ENCODE data around the gene HHATL. TPM values are rescaled to one million over a fixed set of nuclear protein-coding genes. Genes with fewer than 3 reads are reported as not detected.
A peak's percentile ranks its signal among the peaks of the same experiment; 100 is the strongest.

Gene HHATL
- total RNA-seq, 2 experiments from 2014 or later, result not detected

DNA sequence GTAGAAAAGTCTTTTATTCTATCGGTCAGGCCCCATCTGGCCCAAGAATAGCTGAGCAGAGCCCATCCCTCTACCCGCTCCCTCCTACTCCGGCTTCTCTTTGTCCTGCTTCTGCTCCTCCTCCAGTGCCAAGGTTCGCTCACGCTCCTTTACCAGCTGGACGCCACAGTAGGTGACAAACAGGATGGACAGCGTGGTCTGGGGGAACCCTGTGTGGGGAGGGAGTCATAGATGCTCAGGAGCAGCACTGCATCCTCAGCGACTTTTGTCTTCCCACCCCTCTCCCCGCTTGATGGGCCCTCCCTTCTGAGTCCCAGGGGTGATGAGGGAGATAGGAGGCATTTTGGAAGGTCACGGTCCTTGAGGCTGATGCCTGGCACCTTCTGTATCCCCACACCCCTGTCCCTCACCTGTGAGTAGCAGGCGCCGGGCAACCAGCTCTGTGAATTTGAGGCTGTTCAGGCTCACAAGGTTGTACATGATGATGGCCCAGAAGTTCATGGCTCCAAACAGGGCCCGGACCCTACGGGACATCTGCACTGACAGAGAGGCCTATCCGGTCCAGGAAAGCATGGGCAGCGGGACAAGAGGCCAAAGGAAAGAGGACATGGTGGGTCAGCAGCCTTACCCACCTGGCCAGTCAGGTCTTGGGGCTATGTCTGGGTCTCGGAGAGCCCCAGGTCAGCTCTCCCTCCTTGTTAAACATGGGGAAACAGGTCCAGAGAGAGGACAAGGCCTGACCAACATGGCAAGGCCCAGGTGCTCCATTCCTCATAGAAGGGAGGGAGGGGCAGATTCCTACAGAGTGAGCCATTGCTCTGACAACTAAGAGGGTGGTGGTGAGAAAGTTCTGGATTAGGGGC, 9.7 kb downstream of the HHATL start:
- H3K4me3 Mint-ChIP-seq, result no peak overlapping the region
- DNase-seq (no peak), ATAC-seq (ENCODE audit: low read depth) (no peak)
- H3K27me3 Mint-ChIP-seq, result peaks cover 6% of the 10 kb centered on the region
- no peaks in the 10 kb centered on the region for H3K36me3 Mint-ChIP-seq
- H3K27ac Mint-ChIP-seq, result no peak overlapping the region
- H3K4me1 Mint-ChIP-seq, result no peaks in the 10 kb centered on the region
- no peaks in the 10 kb centered on the region for H3K9me3 Mint-ChIP-seq
- POLR2A ChIA-PET, result no interaction called here

DNA sequence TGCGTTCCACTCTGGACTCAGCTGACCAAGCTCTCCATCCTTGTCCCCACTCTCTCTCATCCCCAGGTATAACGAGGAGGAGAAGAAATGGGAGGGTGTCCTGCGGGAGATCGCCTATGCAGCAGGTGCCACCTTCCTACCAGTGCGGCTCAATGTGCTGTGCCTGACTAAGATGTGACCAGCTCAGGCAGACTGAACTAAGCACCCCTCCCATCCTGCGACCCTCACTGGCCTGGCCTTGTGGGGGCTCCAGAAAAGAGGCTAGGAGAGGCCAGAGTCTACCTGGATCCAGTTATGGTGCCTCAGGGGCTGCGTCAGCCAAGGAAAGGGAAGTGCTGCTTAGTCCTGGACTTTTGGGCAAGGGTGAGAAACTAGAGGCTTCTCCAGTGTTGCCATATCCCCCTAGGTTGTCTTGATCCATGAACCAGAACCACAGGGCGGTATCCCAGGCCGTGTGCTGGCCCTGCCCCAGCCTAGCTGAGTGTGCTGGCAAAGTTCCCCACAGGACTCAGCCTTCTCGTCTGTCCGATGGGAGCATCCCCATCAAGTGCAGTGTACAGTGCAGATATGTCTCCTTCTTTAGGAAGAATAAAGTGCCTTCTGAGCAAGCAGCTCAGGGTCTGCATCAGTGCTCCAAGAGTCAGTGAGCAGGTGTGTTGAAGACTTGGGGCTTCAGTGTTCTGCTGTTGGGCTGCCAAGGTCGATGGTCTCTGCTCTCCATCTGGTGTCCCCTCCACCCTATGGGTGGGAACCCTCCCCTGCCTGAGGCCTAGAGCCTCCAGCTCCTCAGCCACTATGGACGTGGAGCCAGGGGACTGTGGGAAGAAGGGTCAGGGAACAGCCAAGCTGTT, 10.6 kb downstream of the HHATL start:
- H3K9me3 Mint-ChIP-seq, result no peaks in the 10 kb centered on the region
- POLR2A ChIA-PET, result no interaction called here
- H3K4me1 Mint-ChIP-seq, result no peaks in the 10 kb centered on the region
- H3K36me3 Mint-ChIP-seq, result no peaks in the 10 kb centered on the region
- H3K27me3 Mint-ChIP-seq, result peaks cover 11% of the 10 kb centered on the region
- H3K27ac Mint-ChIP-seq, result no peak overlapping the region
- ATAC-seq (ENCODE audit: low read depth) (no peak), DNase-seq (no peak)
- no peak overlapping the region for H3K4me3 Mint-ChIP-seq

DNA sequence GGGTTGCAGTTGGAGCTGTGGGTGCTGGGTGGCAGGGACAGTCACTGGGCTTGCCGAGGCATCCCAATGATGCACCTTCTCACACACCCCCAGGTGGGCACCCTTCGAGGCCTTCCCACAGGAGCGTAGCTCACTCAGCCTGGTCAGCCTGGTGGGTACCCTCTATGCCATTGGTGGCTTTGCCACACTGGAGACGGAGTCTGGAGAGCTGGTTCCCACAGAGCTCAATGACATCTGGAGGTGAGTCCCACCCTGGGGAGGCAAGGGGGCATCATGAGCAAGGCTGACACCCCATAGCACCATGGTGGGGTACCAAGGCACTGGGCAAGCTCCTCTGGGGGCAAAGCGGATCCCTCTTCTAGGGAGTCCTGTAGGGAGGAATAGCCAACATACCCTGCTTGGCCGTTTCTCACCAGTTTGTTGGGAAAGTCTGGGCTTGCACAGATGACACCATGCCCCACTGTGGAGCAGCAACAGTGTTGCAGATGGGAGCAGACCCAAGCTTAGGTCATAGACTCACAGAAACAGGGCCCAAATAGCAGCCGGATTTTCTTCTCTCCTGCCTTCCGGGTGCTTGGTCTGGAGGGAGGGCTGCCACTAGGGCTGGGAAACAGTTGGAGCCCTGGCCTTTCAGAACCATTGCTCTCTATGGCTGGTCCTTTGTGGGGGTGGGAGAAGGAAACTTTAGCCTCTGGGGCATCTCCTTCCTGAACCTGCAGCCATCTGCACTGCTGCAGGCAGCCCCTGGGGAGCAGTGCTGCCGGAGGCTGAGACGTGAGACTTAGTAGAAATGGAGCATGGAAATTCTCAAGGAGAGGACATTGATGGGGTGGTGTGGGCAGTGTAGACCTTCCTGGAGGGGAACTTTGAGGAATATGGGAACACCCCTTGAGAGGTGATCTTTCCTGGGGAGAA, 11.6 kb downstream of the HHATL start:
- Mint-ChIP-seq H3K4me3 (no peak overlapping the region), H3K4me1 (no peaks in the 10 kb centered on the region), H3K27ac (no peak overlapping the region), H3K27me3 (peaks cover 13% of the 10 kb centered on the region), H3K36me3 (no peaks in the 10 kb centered on the region), H3K9me3 (no peaks in the 10 kb centered on the region)
- POLR2A ChIA-PET, result no interaction called here
- ATAC-seq (ENCODE audit: low read depth) (no peak), DNase-seq (no peak)

DNA sequence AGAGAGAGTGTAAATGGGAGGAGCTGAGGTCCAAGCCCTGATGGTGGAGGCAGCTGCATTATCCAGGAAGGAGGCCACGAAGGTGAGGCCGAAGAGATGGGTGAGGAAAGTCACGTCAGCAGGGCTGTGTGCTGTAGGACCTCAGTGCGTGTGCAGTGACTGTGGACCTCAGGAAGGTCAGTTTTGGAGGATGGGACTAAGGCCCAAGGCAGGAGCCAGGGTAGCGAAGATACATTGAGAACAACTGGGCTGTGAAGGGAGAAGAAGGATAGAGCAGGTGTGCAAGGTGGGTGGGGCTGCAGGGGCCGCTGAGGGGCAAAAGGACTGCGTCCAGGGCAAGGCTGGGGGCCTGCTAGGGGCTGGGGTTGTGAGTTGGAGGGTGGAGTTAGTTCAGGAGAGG, 12.4 kb downstream of the HHATL start:
- peaks cover 16% of the 10 kb centered on the region for H3K27me3 Mint-ChIP-seq

DNA sequence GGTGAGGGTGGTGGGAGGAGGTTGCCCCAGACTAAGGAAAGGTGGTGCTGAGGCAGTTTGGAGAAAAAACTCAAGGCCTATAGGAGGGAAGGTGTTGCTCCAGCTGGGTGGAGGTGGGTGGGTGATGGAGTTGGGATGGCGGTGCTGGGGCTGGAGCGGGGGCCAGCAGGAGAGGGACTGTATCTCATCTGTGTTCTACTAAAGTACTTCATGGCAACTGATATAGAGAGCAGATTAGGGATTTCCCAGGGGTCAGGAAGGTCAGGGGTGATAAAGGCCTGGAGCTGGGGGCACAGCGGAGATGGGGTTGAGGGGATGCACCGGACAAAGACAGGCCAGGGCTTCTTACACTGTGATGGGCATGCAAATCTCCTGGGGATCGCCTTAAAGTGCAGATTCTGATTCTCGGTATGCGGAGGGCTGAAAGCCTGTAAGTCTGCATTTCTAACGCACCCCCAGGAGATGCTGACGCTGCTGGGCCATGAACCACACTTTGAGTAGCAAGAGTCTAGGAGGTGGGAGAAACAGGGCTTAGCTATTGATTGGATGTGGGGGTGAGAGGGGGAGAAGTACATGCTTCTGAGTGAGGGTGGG, 13.1 kb downstream of the HHATL start:
- DNase-seq (no peak), ATAC-seq (ENCODE audit: low read depth) (no peak)
- H3K27ac Mint-ChIP-seq, result no peak overlapping the region
- H3K4me1 Mint-ChIP-seq, result peaks cover 2% of the 10 kb centered on the region
- POLR2A ChIA-PET, result no interaction called here
- H3K27me3 Mint-ChIP-seq, result peaks cover 21% of the 10 kb centered on the region
- H3K4me3 Mint-ChIP-seq, result no peak overlapping the region
- H3K36me3 Mint-ChIP-seq, result no peaks in the 10 kb centered on the region
- H3K9me3 Mint-ChIP-seq, result no peaks in the 10 kb centered on the region

More for the DNA sequence above, 12.4 kb downstream of the HHATL start:
- POLR2A ChIA-PET, result no interaction called here
- no peak overlapping the region for H3K4me3 Mint-ChIP-seq
- no peaks in the 10 kb centered on the region for H3K9me3 Mint-ChIP-seq
- no peaks in the 10 kb centered on the region for H3K36me3 Mint-ChIP-seq
- ATAC-seq (ENCODE audit: low read depth) (no peak), DNase-seq (no peak)
- H3K4me1 Mint-ChIP-seq, result peaks cover 2% of the 10 kb centered on the region
- H3K27ac Mint-ChIP-seq, result no peak overlapping the region

DNA sequence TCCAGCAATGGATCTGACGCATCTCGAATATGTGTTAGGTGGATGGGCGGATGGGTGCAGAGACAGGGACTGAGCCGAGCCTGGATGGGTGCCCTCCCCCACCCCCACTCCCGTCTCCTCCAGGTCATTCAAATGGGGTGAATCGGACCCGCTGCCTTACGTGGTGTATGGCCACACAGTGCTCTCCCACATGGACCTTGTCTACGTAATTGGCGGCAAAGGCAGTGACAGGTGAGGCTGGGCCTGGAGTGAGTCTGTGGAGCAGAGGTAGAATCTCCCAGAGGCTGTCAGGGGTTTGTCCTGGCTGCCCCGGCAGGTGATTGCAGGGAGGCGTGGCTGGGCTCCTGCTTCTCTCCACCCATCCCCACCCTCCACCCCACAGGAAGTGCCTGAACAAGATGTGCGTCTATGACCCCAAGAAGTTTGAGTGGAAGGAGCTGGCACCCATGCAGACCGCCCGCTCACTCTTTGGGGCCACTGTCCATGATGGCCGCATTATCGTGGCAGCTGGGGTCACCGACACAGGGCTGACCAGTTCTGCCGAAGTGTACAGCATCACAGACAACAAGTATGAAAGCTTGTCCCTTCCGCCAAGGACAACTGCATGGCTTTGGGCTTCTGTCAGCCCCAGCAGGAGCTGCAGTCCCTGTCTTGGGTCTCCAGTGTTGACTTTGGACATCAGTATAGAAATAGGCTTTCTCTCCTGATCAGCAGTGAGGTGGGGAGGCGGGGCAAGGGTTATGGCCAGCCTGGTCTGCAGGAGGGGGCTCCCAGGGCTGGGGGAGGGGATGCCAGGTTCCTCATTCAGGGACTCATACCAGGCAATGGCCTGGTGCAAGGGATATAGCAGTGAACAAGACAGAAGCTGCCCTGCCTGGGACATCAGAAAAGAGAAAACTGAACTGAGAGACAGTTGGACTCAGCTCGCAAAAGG, 13.8 kb downstream of the HHATL start:
- no peak overlapping the region for H3K27ac Mint-ChIP-seq
- POLR2A ChIA-PET, result no interaction called here
- no peak for ATAC-seq (ENCODE audit: low read depth)

DNA sequence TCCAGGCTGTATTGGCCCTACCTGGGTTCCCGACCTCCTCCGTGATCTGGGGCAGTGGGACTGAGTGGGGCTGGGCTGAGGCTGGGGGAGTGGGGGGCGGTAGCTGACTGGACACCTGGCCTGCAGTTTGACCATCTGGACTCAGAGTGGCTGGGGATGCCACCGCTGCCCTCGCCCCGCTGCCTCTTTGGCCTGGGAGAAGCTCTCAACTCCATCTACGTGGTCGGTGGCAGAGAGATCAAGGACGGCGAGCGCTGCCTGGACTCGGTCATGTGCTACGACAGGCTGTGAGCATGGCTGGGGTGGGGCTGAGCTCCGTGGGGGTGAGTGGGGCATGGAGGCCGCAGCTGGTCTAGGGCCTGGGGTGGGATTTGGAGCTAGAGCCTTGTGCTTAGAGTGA, 14.6 kb downstream of the HHATL start:
- no peak for ATAC-seq (ENCODE audit: low read depth)
- Mint-ChIP-seq H3K9me3 (no peaks in the 10 kb centered on the region), H3K4me1 (peaks cover 2% of the 10 kb centered on the region), H3K27ac (no peak overlapping the region), H3K36me3 (no peaks in the 10 kb centered on the region), H3K4me3 (no peak overlapping the region), H3K27me3 (peaks cover 21% of the 10 kb centered on the region)
- DNase-seq, result no peak
- POLR2A ChIA-PET, result no interaction called here

More for the DNA sequence above, 13.8 kb downstream of the HHATL start:
- no peaks in the 10 kb centered on the region for H3K9me3 Mint-ChIP-seq
- H3K27me3 Mint-ChIP-seq, result peaks cover 21% of the 10 kb centered on the region
- H3K4me1 Mint-ChIP-seq, result peaks cover 2% of the 10 kb centered on the region
- no peaks in the 10 kb centered on the region for H3K36me3 Mint-ChIP-seq
- DNase-seq, result peak; percentile 2
- H3K4me3 Mint-ChIP-seq, result no peak overlapping the region

DNA sequence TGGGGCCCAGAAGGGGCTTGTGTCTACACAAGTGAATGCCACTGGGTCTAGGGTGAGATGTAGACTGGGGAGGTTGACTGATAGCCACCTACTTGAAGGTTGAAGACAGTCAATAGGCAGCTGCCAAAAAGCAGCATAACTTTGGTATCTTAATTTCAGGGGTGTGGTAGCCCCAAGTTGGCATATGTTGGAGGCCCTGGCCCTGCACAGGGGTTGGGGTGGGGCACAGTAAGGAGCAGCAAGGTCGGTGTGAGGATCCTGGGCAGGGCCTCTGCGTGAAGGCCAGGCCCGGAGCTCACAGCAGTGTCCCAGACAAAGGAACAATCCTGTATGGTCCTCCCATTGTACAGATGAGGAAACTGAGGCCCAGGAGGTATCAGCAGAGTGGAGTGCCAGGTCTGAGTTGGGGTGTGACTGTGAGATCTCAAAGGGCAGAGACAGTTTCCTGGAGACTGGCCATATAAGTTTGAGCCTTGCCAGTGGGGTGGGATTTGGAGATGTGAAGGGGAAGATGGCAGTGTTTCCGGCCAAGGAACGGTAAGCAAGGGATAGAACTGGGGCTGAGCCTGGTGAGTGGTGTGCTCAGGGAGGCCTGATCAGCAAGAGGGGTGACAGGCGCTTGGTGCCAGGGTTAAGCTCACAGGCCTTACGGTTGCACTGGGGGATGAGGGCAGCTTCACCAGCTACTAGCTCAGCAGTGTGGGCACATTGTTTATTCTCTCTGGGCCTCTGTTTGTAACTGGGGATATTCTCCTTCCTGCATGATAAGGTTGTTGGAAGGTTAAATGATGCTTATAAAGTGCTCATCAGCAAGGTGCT, 15.6 kb downstream of the HHATL start:
- POLR2A ChIA-PET, result no interaction called here
- ATAC-seq (ENCODE audit: low read depth) (no peak), DNase-seq (peak; percentile 7)
- no peak overlapping the region for H3K27ac Mint-ChIP-seq
- no peak overlapping the region for H3K4me3 Mint-ChIP-seq
- H3K9me3 Mint-ChIP-seq, result no peaks in the 10 kb centered on the region
- H3K36me3 Mint-ChIP-seq, result no peaks in the 10 kb centered on the region
- peaks cover 26% of the 10 kb centered on the region for H3K27me3 Mint-ChIP-seq
- H3K4me1 Mint-ChIP-seq, result peaks cover 2% of the 10 kb centered on the region

DNA sequence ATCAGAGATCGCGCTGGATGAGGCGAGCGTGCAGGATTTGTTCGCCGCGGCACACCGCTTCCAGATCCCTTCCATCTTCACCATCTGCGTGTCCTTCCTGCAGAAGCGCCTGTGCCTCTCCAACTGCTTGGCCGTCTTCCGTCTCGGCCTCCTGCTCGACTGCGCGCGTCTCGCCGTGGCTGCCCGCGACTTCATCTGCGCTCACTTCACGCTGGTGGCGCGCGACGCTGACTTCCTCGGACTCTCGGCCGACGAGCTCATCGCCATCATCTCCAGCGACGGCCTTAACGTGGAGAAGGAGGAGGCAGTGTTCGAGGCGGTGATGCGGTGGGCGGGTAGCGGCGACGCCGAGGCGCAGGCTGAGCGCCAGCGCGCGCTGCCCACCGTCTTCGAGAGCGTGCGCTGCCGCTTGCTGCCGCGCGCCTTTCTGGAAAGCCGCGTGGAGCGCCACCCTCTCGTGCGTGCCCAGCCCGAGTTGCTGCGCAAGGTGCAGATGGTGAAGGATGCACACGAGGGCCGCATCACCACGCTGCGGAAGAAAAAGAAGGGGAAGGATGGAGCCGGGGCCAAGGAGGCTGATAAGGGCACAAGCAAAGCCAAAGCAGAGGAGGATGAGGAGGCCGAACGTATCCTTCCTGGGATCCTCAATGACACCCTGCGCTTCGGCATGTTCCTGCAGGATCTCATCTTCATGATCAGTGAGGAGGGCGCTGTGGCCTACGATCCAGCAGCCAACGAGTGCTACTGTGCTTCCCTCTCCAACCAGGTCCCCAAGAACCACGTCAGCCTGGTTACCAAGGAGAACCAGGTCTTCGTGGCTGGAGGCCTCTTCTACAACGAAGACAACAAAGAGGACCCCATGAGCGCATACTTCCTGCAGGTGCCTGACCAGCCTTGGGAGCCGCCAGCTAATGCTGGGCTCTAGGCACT, 16.4 kb downstream of the HHATL start:
- Mint-ChIP-seq H3K4me3 (peak overlapping the region; percentile 68), H3K9me3 (no peaks in the 10 kb centered on the region), H3K27ac (no peak overlapping the region), H3K27me3 (peaks cover 32% of the 10 kb centered on the region), H3K36me3 (no peaks in the 10 kb centered on the region), H3K4me1 (peaks cover 2% of the 10 kb centered on the region)
- DNase-seq, result peak; percentile 32
- no peak for ATAC-seq (ENCODE audit: low read depth)
- POLR2A ChIA-PET, result no interaction called here

DNA sequence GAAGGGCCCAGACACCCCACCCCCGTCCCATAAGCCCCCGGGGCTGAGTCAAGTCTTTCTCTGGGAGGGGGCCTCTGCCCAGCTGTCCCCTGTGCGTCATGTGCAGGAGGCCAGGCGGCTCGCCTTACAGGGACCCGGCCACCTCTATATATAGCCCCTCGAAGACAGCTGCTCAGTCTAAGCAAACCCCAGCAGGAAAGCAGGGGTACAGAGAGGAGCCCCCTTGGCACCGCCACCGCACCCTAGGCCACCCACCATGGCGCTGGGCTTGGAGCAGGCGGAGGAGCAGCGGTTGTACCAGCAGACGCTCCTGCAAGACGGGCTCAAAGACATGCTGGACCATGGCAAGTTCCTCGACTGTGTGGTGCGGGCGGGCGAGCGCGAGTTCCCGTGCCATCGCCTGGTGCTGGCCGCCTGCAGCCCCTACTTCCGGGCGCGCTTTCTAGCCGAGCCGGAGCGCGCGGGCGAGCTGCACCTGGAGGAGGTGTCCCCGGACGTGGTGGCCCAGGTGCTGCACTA, 17.2 kb downstream of the HHATL start, which contains the start of gene KLHL40:
TSS of gene KLHL40 (plus strand) at position 175 of the 519 bp plus-strand sequence. CDS start at position 257, 82 bp downstream.
- Mint-ChIP-seq H3K27me3 (peaks cover 32% of the 10 kb centered on the region), H3K27ac (no peak within 1 kb of the TSS), H3K36me3 (no peaks in the 10 kb centered on the region), H3K4me1 (peaks cover 2% of the 10 kb centered on the region), H3K4me3 (peak within 1 kb of the TSS; percentile 68), H3K9me3 (no peaks in the 10 kb centered on the region)
- POLR2A ChIA-PET, result no interaction called here
- DNase-seq (peak; percentile 18), ATAC-seq (ENCODE audit: low read depth) (no peak)

Data from activated naive CD8-positive, alpha-beta T cell treated with anti-CD3 and anti-CD28 coated beads, Interleukin-2, amount 10 ng/mL, durations not matched to agents 7 days and 5 days (primary cell).